ENCODE results near the gene LPAR4. TPM values are rescaled to one million over a fixed set of nuclear protein-coding genes. Genes with fewer than 3 reads are reported as not detected.
"Not testable (repeated sequence)": the region's sequence is repeated elsewhere in the genome, so short reads cannot be mapped to it uniquely, and the experiment has no call there.

LPAR4 gene
- total RNA-seq, 2 donors from 2014 or later: 1.2 TPM; not detected in 1

DNA sequence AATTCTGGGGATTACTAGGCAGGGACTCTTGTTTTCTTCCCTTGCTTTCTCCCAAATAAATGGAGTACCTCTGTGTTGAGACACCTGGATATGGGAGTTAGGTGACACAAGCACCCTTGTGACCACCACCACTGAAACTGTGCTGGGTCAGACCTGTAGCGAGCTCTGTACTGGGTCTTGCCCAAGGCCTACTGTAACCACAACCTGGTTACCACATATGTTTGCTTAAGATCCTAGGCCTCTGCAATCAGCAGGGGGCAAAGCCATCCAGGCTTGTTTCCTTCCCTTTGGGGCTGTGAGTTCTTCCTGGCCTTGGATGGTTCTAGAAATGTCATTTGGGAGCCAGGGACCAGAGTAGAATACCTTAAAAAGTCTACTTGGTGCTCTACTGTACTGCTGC is 49.4 kb downstream of the LPAR4 start:
- H3K9me3 ChIP-seq: no peaks in the 10 kb centered on the region
- H3K4me1 ChIP-seq (ENCODE audit: control insufficient read depth in 1 of 2, low read depth in 2 of 2): no peaks in the 10 kb centered on the region
- ATAC-seq (ENCODE audit: insufficient number of reproducible peaks, low FRiP score, low read depth) (no peak), DNase-seq (ENCODE audit: low spot score) (no peak)
- H3K36me3 ChIP-seq: no peaks in the 10 kb centered on the region
- H3K4me3 ChIP-seq: no peak overlapping the region
- H3K27me3 ChIP-seq (replicated peaks; ENCODE audit: insufficient read depth): no peaks in the 10 kb centered on the region
- H3K27ac ChIP-seq: no peak overlapping the region
- TF ChIP-seq, protein P1, sequence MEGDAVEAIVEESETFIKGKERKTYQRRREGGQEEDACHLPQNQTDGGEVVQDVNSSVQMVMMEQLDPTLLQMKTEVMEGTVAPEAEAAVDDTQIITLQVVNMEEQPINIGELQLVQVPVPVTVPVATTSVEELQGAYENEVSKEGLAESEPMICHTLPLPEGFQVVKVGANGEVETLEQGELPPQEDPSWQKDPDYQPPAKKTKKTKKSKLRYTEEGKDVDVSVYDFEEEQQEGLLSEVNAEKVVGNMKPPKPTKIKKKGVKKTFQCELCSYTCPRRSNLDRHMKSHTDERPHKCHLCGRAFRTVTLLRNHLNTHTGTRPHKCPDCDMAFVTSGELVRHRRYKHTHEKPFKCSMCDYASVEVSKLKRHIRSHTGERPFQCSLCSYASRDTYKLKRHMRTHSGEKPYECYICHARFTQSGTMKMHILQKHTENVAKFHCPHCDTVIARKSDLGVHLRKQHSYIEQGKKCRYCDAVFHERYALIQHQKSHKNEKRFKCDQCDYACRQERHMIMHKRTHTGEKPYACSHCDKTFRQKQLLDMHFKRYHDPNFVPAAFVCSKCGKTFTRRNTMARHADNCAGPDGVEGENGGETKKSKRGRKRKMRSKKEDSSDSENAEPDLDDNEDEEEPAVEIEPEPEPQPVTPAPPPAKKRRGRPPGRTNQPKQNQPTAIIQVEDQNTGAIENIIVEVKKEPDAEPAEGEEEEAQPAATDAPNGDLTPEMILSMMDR (IDR thresholded peaks at IDR 0.05): no peak

DNA sequence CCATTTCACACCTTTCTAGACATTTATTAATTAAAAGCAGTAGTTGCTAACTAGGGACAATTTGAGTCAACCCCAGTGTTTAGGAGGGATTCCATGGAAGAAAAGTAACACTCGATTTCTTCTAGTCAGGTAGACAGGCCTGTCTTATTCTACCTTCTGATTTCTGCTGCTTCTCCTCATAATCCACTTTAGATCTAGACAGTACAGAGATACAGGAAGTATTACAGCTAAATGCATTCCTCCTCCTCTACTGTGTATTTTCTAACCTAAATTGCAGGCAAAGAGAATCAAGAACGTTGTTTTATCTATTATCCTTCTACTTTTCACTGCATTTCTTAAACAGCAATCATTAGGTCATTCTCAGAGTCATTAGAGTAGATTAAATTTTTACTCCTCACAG is 52.6 kb downstream of the LPAR4 start:
- Histone ChIP-seq H3K9me3 (no peaks in the 10 kb centered on the region), H3K4me3 (no peak overlapping the region), H3K27me3 (replicated peaks; ENCODE audit: insufficient read depth) (no peaks in the 10 kb centered on the region), H3K27ac (no peak overlapping the region), H3K36me3 (no peaks in the 10 kb centered on the region), H3K4me1 (ENCODE audit: control insufficient read depth in 1 of 2, low read depth in 2 of 2) (no peaks in the 10 kb centered on the region)
- no peak for DNase-seq (ENCODE audit: low spot score)
- TF ChIP-seq, protein P1 (IDR thresholded peaks at IDR 0.05): no peak
- ATAC-seq (ENCODE audit: insufficient number of reproducible peaks, low FRiP score, low read depth): no peak

DNA sequence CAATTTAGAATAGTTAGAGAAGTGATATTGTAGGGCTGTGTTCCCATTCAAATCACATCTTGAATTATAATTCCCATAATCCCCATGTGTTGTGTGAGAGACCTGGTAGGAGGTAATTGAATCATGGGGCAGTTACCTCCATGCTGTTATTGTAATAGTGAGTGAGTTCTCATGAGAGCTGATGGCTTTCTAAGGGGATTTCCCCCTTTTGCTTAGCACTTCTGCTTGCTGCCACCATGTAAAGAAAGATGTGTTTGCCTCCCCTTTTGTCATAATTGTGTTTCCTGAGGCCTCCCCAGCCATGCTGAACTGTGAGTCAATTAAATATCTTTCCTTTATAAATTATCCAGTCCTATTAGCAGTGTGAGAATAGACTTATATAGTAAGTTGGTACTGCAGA is 53.2 kb downstream of the LPAR4 start:
- no peak for ATAC-seq (ENCODE audit: insufficient number of reproducible peaks, low FRiP score, low read depth)
- no peak for DNase-seq (ENCODE audit: low spot score)
- Histone ChIP-seq H3K27ac (no peak overlapping the region), H3K4me3 (no peak overlapping the region), H3K9me3 (no peaks in the 10 kb centered on the region), H3K27me3 (replicated peaks; ENCODE audit: insufficient read depth) (no peaks in the 10 kb centered on the region), H3K36me3 (no peaks in the 10 kb centered on the region), H3K4me1 (ENCODE audit: control insufficient read depth in 1 of 2, low read depth in 2 of 2) (no peaks in the 10 kb centered on the region)
- TF ChIP-seq, protein P1 (IDR thresholded peaks at IDR 0.05): no peak

DNA sequence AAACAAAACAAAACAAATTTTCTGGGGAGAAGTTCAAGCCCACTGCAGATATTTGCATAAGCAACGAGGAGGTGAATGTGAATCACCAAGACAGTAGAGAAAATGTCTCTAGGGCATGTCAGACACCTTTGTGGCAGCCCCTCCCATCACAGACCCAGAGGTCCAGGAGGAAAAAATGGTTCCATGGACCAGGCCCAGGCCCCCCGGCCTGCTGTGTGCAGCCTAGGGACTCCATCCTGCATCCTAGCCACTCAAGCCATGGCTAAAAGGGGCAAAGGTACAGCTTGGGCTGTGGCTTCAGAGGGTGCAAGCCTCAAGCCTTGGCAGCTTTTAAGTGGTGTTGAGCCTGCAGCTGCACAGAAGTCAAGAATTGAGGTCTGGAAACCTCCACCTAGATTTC is 54.0 kb downstream of the LPAR4 start:
- no peaks in the 10 kb centered on the region for H3K36me3 ChIP-seq
- H3K4me3 ChIP-seq: no peak overlapping the region
- ATAC-seq (ENCODE audit: insufficient number of reproducible peaks, low FRiP score, low read depth) (no peak), DNase-seq (ENCODE audit: low spot score) (no peak)
- no peaks in the 10 kb centered on the region for H3K4me1 ChIP-seq (ENCODE audit: control insufficient read depth in 1 of 2, low read depth in 2 of 2)
- TF ChIP-seq, protein P1 (IDR thresholded peaks at IDR 0.05): no peak
- no peaks in the 10 kb centered on the region for H3K27me3 ChIP-seq (replicated peaks; ENCODE audit: insufficient read depth)
- H3K27ac ChIP-seq: no peak overlapping the region
- no peaks in the 10 kb centered on the region for H3K9me3 ChIP-seq

DNA sequence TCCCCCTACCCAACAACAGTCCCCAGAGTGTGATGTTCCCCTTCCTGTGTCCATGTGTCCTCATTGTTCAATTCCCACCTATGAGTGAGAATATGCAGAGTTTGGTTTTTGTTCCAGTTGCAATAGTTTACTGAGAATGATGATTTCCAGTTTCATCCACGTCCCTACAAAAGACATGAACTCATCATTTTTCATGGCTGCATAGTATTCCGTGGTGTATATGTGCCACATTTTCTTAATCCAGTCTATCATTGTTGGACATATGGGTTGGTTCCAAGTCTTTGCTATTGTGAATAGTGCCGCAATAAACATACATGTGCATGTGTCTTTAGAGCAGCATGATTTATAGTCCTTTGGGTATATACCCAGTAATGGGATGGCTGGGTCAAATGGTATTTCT is 55.0 kb downstream of the LPAR4 start:
- H3K27me3 ChIP-seq (replicated peaks; ENCODE audit: insufficient read depth); DNase-seq (ENCODE audit: low spot score); H3K9me3 ChIP-seq; ATAC-seq (ENCODE audit: insufficient number of reproducible peaks, low FRiP score, low read depth); H3K27ac ChIP-seq; H3K36me3 ChIP-seq; H3K4me1 ChIP-seq (ENCODE audit: control insufficient read depth in 1 of 2, low read depth in 2 of 2); H3K4me3 ChIP-seq: not testable (repeated sequence)

Other genes with a start within 250 kb of the LPAR4 start
- 1 to 10 TPM; 1.4 to 1.6 TPM for gene RTL3, start 88.4 kb upstream of the LPAR4 start, total RNA-seq
- gene P2RY10, start 197.7 kb downstream of the LPAR4 start, total RNA-seq: 1 to 10 TPM in 1 of 2 donors, under 1 TPM in 1; 0.54 to 2.5 TPM

Data from thoracic aorta (tissue), 2 donors.